B cell (primary cell): ENCODE results near the gene IPO13. TPM values are rescaled to one million over a fixed set of nuclear protein-coding genes. Genes with fewer than 3 reads are reported as not detected.

Experiments used
- ATAC-seq: fragments of 200-7000 bp; cut with Tn5 transposase; one replicate; pipeline ENCODE4 v1.10.0; 2021; ENCODE audit warnings: low read depth, mild to moderate bottlenecking, moderate number of reproducible peaks, moderate library complexity
- CTCF ChIA-PET: fragments of 350-600 bp; sonication (Branson Sonifier 250); formaldehyde crosslinking; loops from one replicate; lab custom pipeline; 2021; ENCODE audit warnings: antibody characterized with exemption, inconsistent platforms; lab: Charles Lee
- POLR2A ChIA-PET: fragments of 350-600 bp; sonication (Branson Sonifier 250); formaldehyde crosslinking; loops from one replicate; lab custom pipeline; 2021; ENCODE audit warnings: antibody characterized with exemption; lab: Charles Lee
- DNase-seq: peaks from one replicate; pipeline ENCODE4 v3.0.0; 2013
- H2AFZ ChIP-seq: 2 replicates; pipeline ENCODE4 v1.6.1; 2012; ENCODE audit warnings: mild to moderate bottlenecking, low read depth, low read length; ENCODE audit not compliant: insufficient read depth, poor library complexity, severe bottlenecking
- H3K27ac ChIP-seq, 2 donors: 1 replicate in 1 of 2; 2 replicates in 1 of 2; pipeline ENCODE4 v1.5.1; 2012 to 2013; ENCODE audit warnings: low read length in 2 of 2, mild to moderate bottlenecking in 2 of 2, moderate library complexity in 1 of 2
- H3K27me3 ChIP-seq, 4 experiments: fragments of 200-600 bp in 1 of 4; sonication (generic) in 1 of 4; replicated peaks in 1 of 4; 1 replicate in 2 of 4; 2 replicates in 2 of 4; pipeline versions ENCODE4 v1.6.1 to v1.7.0; 2013 to 2016; ENCODE audit warnings: low read length in 3 of 4, mild to moderate bottlenecking in 2 of 4, mixed read lengths in 1 of 4, moderate library complexity in 1 of 4; ENCODE audit not compliant: insufficient read depth in 4 of 4, control insufficient read depth in 3 of 4; ENCODE audit errors: control extremely low read depth in 1 of 4
- H3K36me3 ChIP-seq, 2 experiments: replicated peaks in 1 of 2; 1 replicate in 1 of 2; 2 replicates in 1 of 2; pipeline versions ENCODE4 v1.6.1 to v1.7.1; 2013; ENCODE audit warnings: low read length in 1 of 2; ENCODE audit not compliant: insufficient read depth in 2 of 2, control insufficient read depth in 1 of 2; ENCODE audit errors: control extremely low read depth in 1 of 2, extremely low read depth in 1 of 2
- H3K4me1 ChIP-seq, 2 donors: fragments of 200-600 bp in 1 of 2; sonication (generic) in 1 of 2; 1 replicate in 1 of 2; 2 replicates in 1 of 2; pipeline versions ENCODE4 v1.5.1 to v1.6.1; 2013 to 2017; ENCODE audit warnings: low read length in 2 of 2; ENCODE audit not compliant: control insufficient read depth in 2 of 2, insufficient read depth in 2 of 2
- H3K4me2 ChIP-seq: replicated peaks from 2 replicates; pipeline ENCODE3; 2012; ENCODE audit warnings: mild to moderate bottlenecking, low read depth, low read length; ENCODE audit not compliant: poor library complexity, severe bottlenecking
- H3K4me3 ChIP-seq, 5 experiments: fragments of 200-600 bp in 1 of 5; sonication (generic) in 1 of 5; 1 replicate in 3 of 5; 2 replicates in 2 of 5; pipeline versions ENCODE4 v1.5.1 to v1.7.0; 2011 to 2016; ENCODE audit warnings: low read length in 4 of 5, mild to moderate bottlenecking in 4 of 5, low read depth in 2 of 5, control low read depth in 1 of 5, moderate library complexity in 1 of 5; ENCODE audit not compliant: insufficient read depth in 1 of 5; ENCODE audit errors: control extremely low read depth in 1 of 5, extremely low read depth in 1 of 5
- H3K79me2 ChIP-seq: fragments of 200-600 bp; sonication (generic); one replicate; pipeline ENCODE4 v1.6.0; 2016; ENCODE audit warnings: low read length; ENCODE audit not compliant: control insufficient read depth, insufficient read depth
- H3K9ac ChIP-seq: fragments of 200-600 bp; sonication (generic); 2 replicates; pipeline ENCODE4 v1.6.1; 2017; ENCODE audit warnings: mild to moderate bottlenecking, low read length, moderate library complexity
- H3K9me3 ChIP-seq, 3 donors: one replicate each; pipeline versions ENCODE4 v1.6.1 to v1.7.1; 2013; ENCODE audit warnings: low read length in 2 of 3; ENCODE audit not compliant: control insufficient read depth in 2 of 3, insufficient read depth in 1 of 3; ENCODE audit errors: control extremely low read depth in 1 of 3
- H4K20me1 ChIP-seq: 2 replicates; pipeline ENCODE4 v1.6.0; 2012; ENCODE audit warnings: mild to moderate bottlenecking, low read length; ENCODE audit not compliant: insufficient read depth, control insufficient read depth, poor library complexity, severe bottlenecking
- H3K27ac Mint-ChIP-seq: one replicate; pipeline ENCODE4 v1.8.0; 2021; ENCODE audit warnings: mixed read lengths
- H3K27me3 Mint-ChIP-seq: one replicate; pipeline ENCODE4 v1.8.0; 2021; ENCODE audit warnings: mixed read lengths
- H3K4me1 Mint-ChIP-seq: one replicate; pipeline ENCODE4 v1.8.0; 2021; ENCODE audit warnings: mixed read lengths
- H3K4me3 Mint-ChIP-seq: one replicate; pipeline ENCODE4 v1.8.0; 2021; ENCODE audit warnings: mixed read lengths
- H3K9me3 Mint-ChIP-seq: one replicate; pipeline ENCODE4 v1.8.0; 2022; ENCODE audit warnings: mixed read lengths; ENCODE audit not compliant: insufficient read depth
- EZH2 ChIP-seq: IDR thresholded peaks from 2 replicates; pipeline ENCODE4 v1.6.1; 2012; ENCODE audit warnings: borderline replicate concordance, low read depth, mild to moderate bottlenecking, moderate library complexity, low read length; ENCODE audit not compliant: insufficient read depth, poor library complexity, severe bottlenecking
- WGBS: methylation state at CpG from one replicate; pipeline ENCODE4 v1.1.5; 2013; ENCODE audit warnings: missing lambda C conversion rate; ENCODE audit not compliant: insufficient coverage; 5-methylcytosine and 5-hydroxymethylcytosine counted together
- intact Hi-C: fragments of 100-400 bp; cut with micrococcal nuclease; formaldehyde crosslinking; loops from one replicate; pipeline ENCODE4 v1.10.0; 2022
- polyA plus RNA-seq: library from polyadenylated mRNA; depleted of rRNA; stranded (reverse); fragments of >200 nt; gene quantifications from 2 replicates; pipeline ENCODE4 v1.2.3, GENCODE V29; 2012
- total RNA-seq, 2 donors: library from RNA; stranded (reverse); fragments of 120-200 nt in 1 of 2; gene quantifications; 1 replicate in 1 of 2; 2 replicates in 1 of 2; pipeline versions ENCODE4 v1.2.3 to v1.2.4, GENCODE V29; 2013 to 2022
- TF ChIP-seq, protein P1 (sequence below): fragments of 200-600 bp; IDR thresholded peaks from one replicate; pipeline ENCODE4 v1.8.0; 2022; ENCODE audit warnings: antibody characterized with exemption, mild to moderate bottlenecking

Gene IPO13
- total and polyA plus RNA-seq, 2 donors (not counting 1 experiment from before 2014, with no cell fraction given), result 18.7 to 19.7 TPM

DNA sequence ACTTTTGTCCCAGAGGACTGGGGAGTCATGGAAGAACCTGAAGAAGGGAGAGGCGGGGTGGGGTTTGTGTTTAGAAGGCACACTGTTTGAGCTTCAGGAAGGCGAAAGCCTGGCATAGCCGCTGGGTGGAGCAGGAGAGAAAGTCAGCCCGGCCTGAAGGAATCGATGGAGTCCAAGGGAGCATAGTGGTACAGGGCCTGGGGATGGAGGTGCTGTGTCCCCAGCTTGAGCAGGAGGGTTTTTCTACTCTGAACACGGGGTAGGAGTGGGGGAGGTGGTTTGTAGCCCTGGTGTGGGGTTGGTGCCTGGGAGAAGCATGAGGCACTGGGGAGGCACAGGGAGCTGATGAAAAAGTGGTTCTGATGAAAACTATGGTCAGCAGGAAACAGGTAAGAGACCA lies 40.0 kb downstream of the IPO13 start:
- ChIA-PET POLR2A (no interaction called here), CTCF (no interaction called here)
- H4K20me1 ChIP-seq, result no peaks in the 10 kb centered on the region
- H3K36me3 ChIP-seq, result no peaks in the 10 kb centered on the region
- H3K4me1 ChIP-seq, result peaks cover 0 to 11% of the 10 kb centered on the region in 2 donors
- ATAC-seq, result no peak
- H3K4me2 ChIP-seq, result no peak overlapping the region
- Mint-ChIP-seq H3K9me3 (no peaks in the 10 kb centered on the region), H3K27ac (no peak overlapping the region), H3K4me1 (peaks cover 9% of the 10 kb centered on the region), H3K4me3 (no peak overlapping the region), H3K27me3 (no peaks in the 10 kb centered on the region)
- H3K9ac ChIP-seq, result no peak overlapping the region
- 93% methylated on average over 6 of the region's 6 CpGs for WGBS
- no peak overlapping the region for H3K4me3 ChIP-seq
- no peak overlapping the region for H2AFZ ChIP-seq
- TF ChIP-seq, protein P1, sequence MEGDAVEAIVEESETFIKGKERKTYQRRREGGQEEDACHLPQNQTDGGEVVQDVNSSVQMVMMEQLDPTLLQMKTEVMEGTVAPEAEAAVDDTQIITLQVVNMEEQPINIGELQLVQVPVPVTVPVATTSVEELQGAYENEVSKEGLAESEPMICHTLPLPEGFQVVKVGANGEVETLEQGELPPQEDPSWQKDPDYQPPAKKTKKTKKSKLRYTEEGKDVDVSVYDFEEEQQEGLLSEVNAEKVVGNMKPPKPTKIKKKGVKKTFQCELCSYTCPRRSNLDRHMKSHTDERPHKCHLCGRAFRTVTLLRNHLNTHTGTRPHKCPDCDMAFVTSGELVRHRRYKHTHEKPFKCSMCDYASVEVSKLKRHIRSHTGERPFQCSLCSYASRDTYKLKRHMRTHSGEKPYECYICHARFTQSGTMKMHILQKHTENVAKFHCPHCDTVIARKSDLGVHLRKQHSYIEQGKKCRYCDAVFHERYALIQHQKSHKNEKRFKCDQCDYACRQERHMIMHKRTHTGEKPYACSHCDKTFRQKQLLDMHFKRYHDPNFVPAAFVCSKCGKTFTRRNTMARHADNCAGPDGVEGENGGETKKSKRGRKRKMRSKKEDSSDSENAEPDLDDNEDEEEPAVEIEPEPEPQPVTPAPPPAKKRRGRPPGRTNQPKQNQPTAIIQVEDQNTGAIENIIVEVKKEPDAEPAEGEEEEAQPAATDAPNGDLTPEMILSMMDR, result no peak
- no peak for TF ChIP-seq EZH2
- intact Hi-C loops, result no loop called here
- H3K79me2 ChIP-seq, result no peaks in the 10 kb centered on the region
- H3K9me3 ChIP-seq, result no peaks in the 10 kb centered on the region
- no peaks in the 10 kb centered on the region for H3K27me3 ChIP-seq
- no peak overlapping the region for H3K27ac ChIP-seq
- DNase-seq, result no peak

DNA sequence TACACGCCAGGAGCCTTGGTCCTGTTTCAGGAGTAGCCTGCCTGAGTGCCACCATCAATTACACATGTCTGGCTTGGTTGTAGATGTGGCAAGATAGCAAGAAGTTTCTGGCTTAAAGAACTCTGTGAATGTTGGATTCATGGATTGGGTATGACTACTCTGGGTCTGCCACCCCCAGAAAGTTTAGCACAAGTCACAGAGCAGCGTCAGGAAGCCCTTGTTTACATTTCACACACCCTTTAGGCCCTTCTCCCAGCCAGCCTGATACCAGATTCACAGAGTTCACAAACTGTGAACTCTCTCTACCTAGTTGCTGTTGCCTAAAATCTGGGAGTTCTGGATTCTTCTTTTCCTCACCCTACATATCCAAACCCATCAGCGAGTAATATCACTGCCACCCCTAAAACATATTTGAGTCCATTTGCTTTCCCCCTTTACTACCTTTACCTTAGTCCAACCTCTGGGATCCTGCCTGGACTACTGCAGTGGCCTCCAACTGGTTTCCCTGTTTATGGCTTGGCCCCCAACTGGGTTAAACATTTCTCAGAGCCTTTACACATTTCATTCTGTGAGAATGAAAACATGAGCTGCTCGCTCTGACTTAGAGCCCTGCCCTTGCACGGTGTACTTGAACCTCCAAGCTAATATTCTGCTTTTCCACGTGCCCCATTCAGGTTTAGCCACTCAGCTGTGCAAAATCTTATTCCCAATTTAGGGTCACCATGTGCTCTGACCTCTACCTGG lies 40.6 kb downstream of the IPO13 start:
- H3K4me2 ChIP-seq, result no peak overlapping the region
- H3K9me3 Mint-ChIP-seq, result no peaks in the 10 kb centered on the region
- no peaks in the 10 kb centered on the region for H4K20me1 ChIP-seq
- H3K4me3 Mint-ChIP-seq, result no peak overlapping the region
- DNase-seq, result no peak
- H3K27ac Mint-ChIP-seq, result no peak overlapping the region
- H3K4me1 ChIP-seq, result peaks cover 5 to 14% of the 10 kb centered on the region in 2 donors
- TF ChIP-seq, protein P1, result no peak
- TF ChIP-seq EZH2, result no peak
- peaks cover 13% of the 10 kb centered on the region for H3K4me1 Mint-ChIP-seq
- no peaks in the 10 kb centered on the region for H3K27me3 ChIP-seq
- no peaks in the 10 kb centered on the region for H3K27me3 Mint-ChIP-seq
- H3K36me3 ChIP-seq, result no peaks in the 10 kb centered on the region
- H2AFZ ChIP-seq, result no peak overlapping the region
- no peaks in the 10 kb centered on the region for H3K79me2 ChIP-seq
- H3K4me3 ChIP-seq, result no peak overlapping the region
- ChIA-PET CTCF (interaction anchor here (1.5 kb wide), 1 partner anchor 61 kb away, joined by 4 read pairs; no protein-coding TSS in a partner anchor), POLR2A (no interaction called here)
- H3K27ac ChIP-seq, result no peak overlapping the region
- intact Hi-C loops, result no loop called here
- no peak overlapping the region for H3K9ac ChIP-seq
- H3K9me3 ChIP-seq, result no peaks in the 10 kb centered on the region
- 97% methylated on average over 6 of the region's 6 CpGs for WGBS
- ATAC-seq, result no peak
